Measurements from ENCODE around the gene SELENOT.
"Not testable (repeated sequence)": the region's sequence is repeated elsewhere in the genome, so short reads cannot be mapped to it uniquely, and the experiment has no call there.

Gene SELENOT

DNA sequence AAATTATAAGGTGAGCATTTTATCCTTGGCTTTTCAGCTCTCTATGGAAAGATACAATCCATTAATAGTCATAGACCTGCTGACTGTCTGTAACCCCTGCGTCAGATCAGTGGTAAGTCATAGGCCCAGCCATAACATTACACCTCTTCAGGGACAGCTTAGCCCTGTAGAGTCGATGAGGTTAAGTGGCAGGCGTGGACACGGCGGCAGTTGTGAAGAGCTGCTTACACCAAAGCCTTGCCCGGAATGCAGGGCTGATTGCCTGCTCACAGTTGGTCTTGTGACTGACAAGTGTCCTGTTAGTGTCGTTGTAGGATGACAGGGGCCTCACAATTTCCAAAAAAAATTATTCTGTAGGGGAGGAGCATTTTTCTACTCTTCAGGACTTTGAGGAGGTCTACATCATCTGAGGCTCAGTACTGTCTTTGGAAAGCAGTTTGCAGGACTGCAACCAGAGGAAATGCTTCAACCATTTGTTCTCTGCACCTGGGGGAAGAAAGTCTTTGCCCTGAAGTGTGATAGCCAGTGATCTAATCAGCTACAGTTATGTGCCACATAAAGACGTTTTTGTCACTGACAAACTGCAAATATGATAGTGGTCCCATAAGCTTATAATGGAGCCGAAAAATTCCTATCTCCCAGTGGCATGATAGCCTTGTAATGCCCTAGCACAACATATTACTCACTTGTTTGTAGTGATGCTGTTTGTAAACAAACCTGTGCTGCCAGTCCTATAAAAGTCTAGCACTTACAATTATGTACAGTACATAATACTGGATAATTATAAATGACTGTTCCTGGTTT is 14.9 kb upstream of the SELENOT start:
- Histone ChIP-seq H3K4me3 (no peak overlapping the region), H3K4me2 (no peak overlapping the region), H4K20me1 (no peaks in the 10 kb centered on the region; the same call in 1 of the 2 replicates), H3K9me3 (no peaks in the 10 kb centered on the region), H3K27me3 (no peaks in the 10 kb centered on the region), H3K36me3 (peaks cover 26% of the 10 kb centered on the region), H3K27ac (no peak overlapping the region), H3K9ac (no peak overlapping the region), H3K4me1 (no peaks in the 10 kb centered on the region)
- no peak for TF ChIP-seq Cebpa-rat (IDR thresholded peaks at IDR 0.05)

DNA sequence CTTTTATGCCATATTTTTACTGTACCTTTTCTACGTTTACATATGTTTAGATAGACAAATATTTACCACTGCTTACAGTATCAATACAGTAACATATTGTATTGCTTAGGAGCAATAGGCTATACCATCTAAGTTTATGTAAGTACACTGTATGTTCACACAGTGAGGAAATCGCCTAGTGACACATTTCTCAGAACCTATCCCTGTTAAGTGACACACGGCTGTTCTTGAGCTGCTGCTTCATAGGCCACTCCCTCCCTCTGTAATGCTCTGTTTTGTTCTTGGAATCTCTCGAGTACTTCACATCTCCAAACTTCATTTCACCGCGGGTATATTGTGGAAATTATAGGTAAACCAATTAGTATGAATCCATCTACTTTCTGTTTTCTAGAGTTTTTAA is 13.4 kb upstream of the SELENOT start:
- no peaks in the 10 kb centered on the region; the same call in 1 of the 2 replicates for H4K20me1 ChIP-seq
- H3K9ac ChIP-seq = no peak overlapping the region
- H3K4me3 ChIP-seq = no peak overlapping the region
- no peaks in the 10 kb centered on the region for H3K9me3 ChIP-seq
- no peaks in the 10 kb centered on the region for H3K4me1 ChIP-seq
- H3K27ac ChIP-seq = no peak overlapping the region
- TF ChIP-seq Cebpa-rat (IDR thresholded peaks at IDR 0.05) = no peak
- no peaks in the 10 kb centered on the region for H3K27me3 ChIP-seq
- peaks cover 12% of the 10 kb centered on the region for H3K36me3 ChIP-seq
- no peak overlapping the region for H3K4me2 ChIP-seq

DNA sequence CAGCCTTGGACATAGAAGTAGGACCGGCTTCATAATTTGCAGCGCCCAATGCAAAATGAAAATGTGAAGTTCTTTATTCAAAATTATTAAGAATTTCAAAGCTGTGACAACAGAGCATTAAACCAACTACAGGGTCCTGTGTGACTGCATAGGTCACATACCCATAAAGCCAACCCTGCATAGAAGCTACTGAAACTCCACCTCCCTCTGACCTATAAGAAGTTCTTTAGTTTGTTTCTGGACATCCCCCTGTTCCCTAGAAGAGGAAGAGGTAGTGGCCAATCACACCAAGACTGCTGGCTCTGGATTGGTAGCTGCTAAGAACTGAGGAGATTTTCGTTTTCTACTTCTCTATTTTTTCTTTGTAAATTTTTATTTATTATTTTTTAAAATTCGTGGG is 9.0 kb upstream of the SELENOT start:
- H3K9me3 ChIP-seq = no peaks in the 10 kb centered on the region
- H3K9ac ChIP-seq = no peak overlapping the region
- H3K36me3 ChIP-seq = no peaks in the 10 kb centered on the region
- H3K4me1 ChIP-seq = peaks cover 17% of the 10 kb centered on the region
- H3K4me3 ChIP-seq = no peak overlapping the region
- H3K27me3 ChIP-seq = no peaks in the 10 kb centered on the region
- no peak for TF ChIP-seq Cebpa-rat (IDR thresholded peaks at IDR 0.05)
- no peak overlapping the region for H3K4me2 ChIP-seq
- H3K27ac ChIP-seq = no peak overlapping the region
- H4K20me1 ChIP-seq = no peaks in the 10 kb centered on the region

DNA sequence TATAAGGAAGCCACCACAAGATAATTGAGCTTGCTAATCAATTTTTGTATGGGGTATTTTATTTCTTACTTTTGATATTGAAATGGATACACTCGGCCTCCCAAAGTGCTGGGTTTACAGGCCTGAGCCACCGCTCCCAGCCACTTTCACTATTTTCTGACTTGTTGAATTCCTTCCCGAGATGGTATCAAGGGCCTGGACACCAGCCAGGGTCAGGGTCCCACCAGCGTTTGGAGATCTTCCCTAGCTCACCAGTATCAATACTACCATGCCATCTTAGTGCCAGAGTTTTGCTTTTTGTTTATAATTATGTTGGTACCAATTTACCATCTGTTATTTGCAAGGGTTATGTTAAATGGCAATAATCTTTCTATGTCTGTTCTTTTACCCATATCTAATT is 5.5 kb upstream of the SELENOT start:
- no peaks in the 10 kb centered on the region for H3K36me3 ChIP-seq
- TF ChIP-seq Cebpa-rat (IDR thresholded peaks at IDR 0.05) = no peak
- H3K27me3 ChIP-seq = no peaks in the 10 kb centered on the region
- no peaks in the 10 kb centered on the region for H4K20me1 ChIP-seq
- H3K9ac ChIP-seq = no peak overlapping the region
- H3K4me3 ChIP-seq = no peak overlapping the region
- no peak overlapping the region for H3K4me2 ChIP-seq
- H3K9me3 ChIP-seq = no peaks in the 10 kb centered on the region
- peaks cover 47% of the 10 kb centered on the region for H3K4me1 ChIP-seq
- no peak overlapping the region for H3K27ac ChIP-seq

DNA sequence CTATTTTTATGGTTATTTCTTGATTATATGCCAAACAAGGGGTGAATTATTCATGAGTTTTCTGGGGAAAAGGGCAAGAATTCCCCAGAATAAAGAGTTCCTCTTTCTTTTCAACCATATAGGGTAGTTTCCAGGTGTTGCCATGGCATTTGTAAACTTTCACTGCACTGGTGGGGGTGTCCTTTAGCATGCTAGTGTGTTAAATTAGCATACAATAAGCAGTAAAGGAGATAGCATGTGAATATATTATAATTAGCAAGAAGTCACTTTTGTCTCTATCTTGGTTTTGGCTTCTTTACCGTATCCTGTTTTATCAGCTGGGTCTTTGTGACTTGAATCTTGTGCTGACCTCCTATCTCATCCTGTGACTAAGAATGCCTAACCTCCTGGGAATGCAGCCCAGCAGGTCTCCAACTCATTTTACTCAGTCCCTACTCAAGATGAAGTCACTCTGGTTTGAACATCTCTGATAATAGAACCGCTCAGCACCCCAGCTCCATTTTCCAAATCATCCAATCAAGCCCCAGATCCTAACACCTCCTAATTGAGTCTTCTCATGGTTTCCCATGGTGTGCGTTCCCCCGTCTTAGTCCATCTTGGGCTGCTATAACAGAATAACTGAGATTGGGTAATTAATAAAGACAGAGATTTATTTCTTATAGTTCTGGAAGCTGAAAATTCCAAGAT is 3.4 kb upstream of the SELENOT start:
- Histone ChIP-seq H3K9ac (no peak overlapping the region), H3K4me1 (peaks cover 52% of the 10 kb centered on the region), H3K27me3 (no peaks in the 10 kb centered on the region), H3K4me2 (peak overlapping the region; percentile 79), H3K4me3 (no peak overlapping the region), H3K27ac (peak overlapping the region; percentile 46), H3K36me3 (no peaks in the 10 kb centered on the region), H3K9me3 (no peaks in the 10 kb centered on the region), H4K20me1 (peaks cover 13% of the 10 kb centered on the region)
- TF ChIP-seq Cebpa-rat (IDR thresholded peaks at IDR 0.05) = no peak

DNA sequence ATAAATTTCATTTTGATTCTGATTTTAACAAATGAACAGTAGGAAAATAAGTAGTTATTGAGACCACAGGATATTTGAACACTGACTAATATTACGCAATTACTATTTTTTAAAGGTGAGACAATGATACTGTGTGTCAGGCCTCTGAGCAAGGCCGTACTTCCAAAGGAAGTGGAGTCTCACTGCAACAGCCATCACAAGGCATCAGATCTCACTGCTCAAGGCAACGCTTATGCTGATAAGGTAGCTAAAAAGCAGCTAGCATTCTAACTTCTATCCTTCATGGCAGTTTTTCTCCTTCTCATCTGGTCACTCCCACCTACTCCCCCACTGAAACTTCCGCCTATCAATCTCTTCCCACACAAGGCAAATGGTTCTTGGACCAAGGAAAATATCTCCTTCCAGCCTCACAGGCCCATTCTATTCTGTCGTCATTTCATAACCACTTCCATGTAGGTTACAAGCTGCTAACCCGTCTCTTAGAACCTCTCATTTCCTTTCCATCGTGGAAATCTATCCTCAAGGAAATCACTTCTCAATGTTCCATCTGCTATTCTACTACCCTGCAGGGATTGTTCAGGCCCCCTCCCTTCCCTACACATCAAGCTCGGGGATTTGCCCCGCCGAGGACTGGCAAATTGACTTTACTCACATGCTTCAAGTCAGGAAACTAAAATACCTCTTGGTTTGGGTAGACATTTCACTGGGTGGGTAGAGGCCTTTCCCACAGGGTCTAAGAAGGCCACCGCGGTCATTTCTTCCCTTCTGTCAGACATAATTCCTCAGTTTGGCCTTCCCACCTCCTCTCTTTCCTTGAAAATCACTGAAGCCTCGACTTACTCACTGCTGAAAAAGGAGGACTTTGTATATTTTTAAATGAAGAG is 2.2 kb upstream of the SELENOT start:
- not testable (repeated sequence) for H3K4me3 ChIP-seq, H3K36me3 ChIP-seq, H3K27me3 ChIP-seq, H3K9ac ChIP-seq, H3K9me3 ChIP-seq, H3K27ac ChIP-seq
- TF ChIP-seq Cebpa-rat (IDR thresholded peaks at IDR 0.05) = peak; percentile 72
- peaks cover 63% of the 10 kb centered on the region for H3K4me1 ChIP-seq
- H4K20me1 ChIP-seq = peaks cover 24% of the 10 kb centered on the region
- peak overlapping the region; percentile 30 for H3K4me2 ChIP-seq

DNA sequence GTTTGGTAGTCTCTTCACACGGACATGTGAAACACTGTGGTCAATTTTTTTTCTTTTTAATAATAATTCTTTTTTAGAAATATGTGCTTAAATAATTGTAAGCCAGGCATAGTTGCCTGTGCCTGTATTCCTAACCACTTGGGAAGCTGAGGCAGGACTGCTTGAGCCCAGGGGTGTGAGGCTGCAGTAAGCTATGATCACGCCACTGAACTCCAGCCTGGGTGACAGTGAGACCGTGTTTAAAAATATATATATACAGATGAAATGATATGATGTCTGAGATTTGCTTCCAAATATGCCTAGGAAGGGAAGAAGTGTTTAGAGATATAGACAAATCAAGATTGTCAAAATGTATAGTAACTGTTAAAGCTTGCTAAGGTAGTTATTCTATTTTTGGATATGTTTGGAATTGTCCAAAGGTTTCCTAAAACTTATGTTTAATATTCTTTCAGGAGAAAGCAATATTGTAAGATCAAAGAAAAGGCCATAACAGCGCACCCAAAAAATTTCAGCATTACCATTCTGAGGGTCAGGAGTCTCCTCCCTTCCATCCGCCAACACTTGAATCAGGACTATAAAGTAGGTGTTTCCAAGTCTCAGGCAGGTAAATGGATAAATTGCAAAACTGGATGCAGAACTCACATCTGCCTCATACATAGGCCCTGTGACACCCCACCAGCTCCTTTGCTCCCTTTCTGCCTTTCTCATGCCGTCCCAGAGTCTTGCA is 532 bp upstream of the SELENOT start:
- peaks cover 10% of the 10 kb centered on the region; the same call in 1 of the 2 replicates for H3K36me3 ChIP-seq
- H3K9ac ChIP-seq = peak overlapping the region; percentile 99
- H3K9me3 ChIP-seq = no peaks in the 10 kb centered on the region
- peaks cover 41% of the 10 kb centered on the region for H4K20me1 ChIP-seq
- H3K27ac ChIP-seq = peak overlapping the region; percentile 100
- H3K4me3 ChIP-seq = peak overlapping the region; percentile 88
- no peak for TF ChIP-seq Cebpa-rat (IDR thresholded peaks at IDR 0.05)
- peak overlapping the region; percentile 89 for H3K4me2 ChIP-seq
- no peaks in the 10 kb centered on the region for H3K27me3 ChIP-seq
- H3K4me1 ChIP-seq = peaks cover 79% of the 10 kb centered on the region

DNA sequence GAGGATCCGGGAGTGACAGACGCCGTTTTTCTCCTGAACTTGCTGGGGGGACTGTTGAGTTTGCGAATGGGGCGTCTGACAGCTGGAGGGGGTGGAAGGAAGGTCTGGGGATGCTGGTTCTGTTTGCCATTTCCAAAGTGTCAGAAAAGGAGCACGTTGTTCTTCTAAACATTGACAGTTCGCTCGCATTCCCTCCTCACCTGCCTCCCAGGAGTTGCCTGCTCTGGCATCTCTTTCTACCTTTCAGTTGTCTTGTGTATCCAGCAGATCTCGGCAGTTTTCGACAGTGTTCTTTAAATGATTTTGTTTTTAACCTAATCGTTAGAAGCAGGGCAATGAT is 829 bp downstream of the SELENOT start:
- Histone ChIP-seq H3K4me1 (peaks cover 73% of the 10 kb centered on the region), H4K20me1 (peaks cover 55% of the 10 kb centered on the region), H3K9ac (peak overlapping the region; percentile 99), H3K36me3 (peaks cover 21% of the 10 kb centered on the region; the same call in 1 of the 2 replicates), H3K4me2 (peak overlapping the region; percentile 89), H3K4me3 (peak overlapping the region; percentile 88), H3K9me3 (no peaks in the 10 kb centered on the region), H3K27me3 (no peaks in the 10 kb centered on the region), H3K27ac (peak overlapping the region; percentile 100)
- no peak for TF ChIP-seq Cebpa-rat (IDR thresholded peaks at IDR 0.05)

DNA sequence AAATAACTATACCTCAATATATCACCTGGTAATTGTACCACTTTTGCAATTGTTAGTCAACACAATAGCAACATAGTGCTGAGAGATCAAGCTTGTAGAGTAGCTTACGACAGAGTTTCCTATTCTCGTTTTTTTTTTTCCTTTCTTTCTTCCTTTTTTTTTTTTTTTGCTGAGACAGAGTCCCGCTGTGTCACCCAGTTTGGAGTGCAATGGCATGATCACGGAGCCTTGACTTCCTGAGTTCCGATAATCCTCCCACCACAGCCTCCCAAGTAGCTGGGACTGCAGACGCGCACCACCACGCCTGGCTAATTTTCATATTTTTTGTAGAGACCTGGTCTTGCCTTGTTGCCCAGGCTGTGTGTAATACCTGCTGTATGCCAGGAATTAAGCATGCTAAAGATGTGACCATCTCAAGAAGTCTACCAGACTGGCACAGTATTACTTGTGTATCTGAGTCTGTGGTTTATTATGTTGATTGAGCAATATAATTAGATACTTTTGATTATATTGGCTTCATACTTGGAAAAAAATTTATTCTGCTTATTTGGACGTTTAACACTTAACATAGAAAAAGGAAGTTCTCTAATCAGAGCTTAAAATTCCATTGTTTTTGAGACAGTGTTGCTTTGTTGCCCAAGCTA is 3.0 kb downstream of the SELENOT start:
- Histone ChIP-seq H3K36me3 (peaks cover 35% of the 10 kb centered on the region), H3K4me3 (peak overlapping the region; percentile 88), H3K27me3 (no peaks in the 10 kb centered on the region), H3K9ac (0 out of 2 replicates have a peak overlapping the region, but pooled peaks have one; percentile 48), H4K20me1 (peaks cover 77% of the 10 kb centered on the region), H3K4me2 (peak overlapping the region; percentile 89), H3K27ac (peak overlapping the region; percentile 100; the same call in 1 of the 2 replicates), H3K9me3 (no peaks in the 10 kb centered on the region), H3K4me1 (peaks cover 56% of the 10 kb centered on the region)
- TF ChIP-seq Cebpa-rat (IDR thresholded peaks at IDR 0.05) = no peak
